CD4-positive, alpha-beta T cell treated with Interleukin-12 subunit alpha and Interleukin-12 subunit beta, for 1 hour (primary cell): Measurements from ENCODE around the gene TMEM200B.
"Not testable (repeated sequence)": the region's sequence is repeated elsewhere in the genome, so short reads cannot be mapped to it uniquely, and the experiment has no call there.

Experiments used
- DNase-seq: peaks from one replicate; pipeline ENCODE4 v3.0.0-alpha.2; 2020

Gene TMEM200B

GRCh38 chr1:29123887-29124365 is at the start of gene TMEM200B:
Gene TMEM200B, minus strand, starts transcription at chr1:29123903. Its CDS starts 2,075 bp downstream, at chr1:29121828.
- DNase-seq = no peak

DNA sequence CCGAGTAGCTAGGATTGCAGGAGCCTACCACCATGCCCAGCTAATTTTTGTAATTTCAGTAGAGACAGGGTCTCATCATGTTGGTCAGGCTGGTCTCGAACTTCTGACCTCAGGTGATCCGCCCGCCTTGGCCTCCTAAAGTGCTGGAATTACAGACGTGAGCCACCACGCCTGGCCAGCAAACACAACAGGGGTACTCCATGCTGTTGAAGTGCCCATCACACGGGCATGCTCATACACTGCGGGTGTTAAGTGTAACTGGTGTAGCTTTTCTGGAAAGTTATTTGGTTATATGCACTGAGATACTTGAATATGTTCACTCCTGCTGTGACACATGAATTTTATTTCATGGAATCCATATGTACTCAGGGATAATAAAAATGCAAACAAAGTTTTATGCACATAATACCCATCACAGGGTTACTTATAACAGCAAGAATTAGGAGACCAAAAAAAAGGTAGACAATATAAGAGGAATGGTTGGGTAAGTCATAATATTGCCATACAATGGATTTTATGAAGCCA is 48.8 kb upstream of the TMEM200B start:
- no peak for DNase-seq

DNA sequence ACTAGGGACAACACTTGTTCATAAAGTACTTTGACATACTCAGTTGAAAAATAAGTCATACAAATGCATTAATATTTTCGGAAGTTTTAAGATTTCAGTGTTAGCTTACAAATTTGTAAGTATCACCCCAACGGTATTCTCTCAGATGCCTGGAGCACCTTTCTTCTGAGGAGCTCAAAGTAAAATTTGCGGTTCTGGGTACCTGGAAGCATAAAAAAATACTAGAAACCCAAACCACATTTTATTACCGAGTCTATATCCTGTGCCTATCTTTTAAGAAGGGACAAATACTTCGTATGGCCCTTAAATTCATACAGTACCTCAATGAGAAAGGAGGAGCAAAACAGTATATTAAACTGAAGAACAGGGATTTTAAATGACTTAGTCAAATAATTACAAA is 47.8 kb upstream of the TMEM200B start:
- no peak for DNase-seq

- no peak for DNase-seq
These were observed 47.4 kb upstream of the TMEM200B start for GRCh38 chr1:29171089-29171488.

DNA sequence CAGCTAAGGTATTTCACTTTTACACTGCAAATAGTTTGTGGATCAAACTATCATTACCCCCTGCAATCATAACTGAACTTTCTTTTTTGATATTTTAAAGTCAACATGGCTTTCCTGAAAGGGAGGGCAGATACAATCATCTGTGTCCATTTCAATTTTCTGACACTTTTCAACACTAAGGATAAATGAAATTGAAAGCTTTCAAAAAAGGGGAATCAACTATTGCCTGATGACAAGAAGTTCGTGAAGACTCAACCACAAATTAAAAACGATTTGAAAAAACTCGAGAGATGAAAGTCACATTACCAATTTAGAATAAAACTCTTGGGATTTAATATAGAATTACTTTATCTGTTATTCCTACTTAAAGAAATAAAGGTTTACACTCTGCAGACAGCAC is 46.3 kb upstream of the TMEM200B start:
- no peak for DNase-seq

DNA sequence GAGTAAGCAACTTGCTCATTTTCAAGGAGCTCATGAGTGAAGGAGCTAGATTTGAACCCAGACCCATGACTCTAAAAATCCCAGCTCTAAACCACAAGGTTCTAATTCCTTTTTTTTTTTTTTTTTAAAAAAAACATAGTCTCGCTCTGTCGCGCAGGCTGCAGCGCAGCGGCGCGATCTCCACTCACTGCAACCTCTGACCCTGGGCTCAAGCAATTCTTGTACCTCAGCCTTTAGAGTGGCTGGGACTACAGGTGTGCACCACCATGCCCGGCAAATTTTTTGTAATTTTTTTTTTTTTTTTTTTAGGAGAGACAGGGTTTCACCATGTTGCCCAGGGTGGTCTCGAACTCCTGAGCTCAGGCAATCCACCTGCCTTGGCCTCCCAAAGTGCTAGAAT is 44.2 kb upstream of the TMEM200B start:
- no peak for DNase-seq

DNA sequence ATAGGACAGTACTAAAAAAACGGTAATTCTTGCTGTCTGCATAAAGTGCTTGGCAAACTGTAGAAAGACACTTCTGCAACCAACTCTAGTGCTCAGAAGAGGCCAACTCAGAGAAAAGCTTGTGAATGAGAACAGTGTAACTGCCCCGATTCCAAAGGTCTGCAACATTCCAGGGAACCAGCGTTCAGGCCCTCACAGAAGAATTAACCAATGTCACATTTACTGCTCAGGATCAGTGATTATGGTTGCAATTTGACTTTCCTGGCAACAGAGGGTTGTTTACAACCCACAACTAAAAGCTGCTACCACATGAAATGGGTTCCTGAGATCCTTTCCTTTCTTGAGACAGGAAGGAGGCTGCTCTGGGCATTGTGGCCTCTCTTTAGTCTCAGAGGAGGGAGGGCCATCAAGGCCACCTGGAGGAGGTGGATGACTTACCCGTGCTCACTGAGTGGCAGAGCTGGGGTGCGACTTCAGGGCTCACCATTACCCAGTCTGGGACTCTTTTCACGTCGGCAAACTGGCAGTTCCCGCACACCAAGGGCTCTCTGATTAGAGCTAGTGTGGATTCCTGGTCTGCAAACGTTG is 42.7 kb upstream of the TMEM200B start:
- DNase-seq = no peak

DNA sequence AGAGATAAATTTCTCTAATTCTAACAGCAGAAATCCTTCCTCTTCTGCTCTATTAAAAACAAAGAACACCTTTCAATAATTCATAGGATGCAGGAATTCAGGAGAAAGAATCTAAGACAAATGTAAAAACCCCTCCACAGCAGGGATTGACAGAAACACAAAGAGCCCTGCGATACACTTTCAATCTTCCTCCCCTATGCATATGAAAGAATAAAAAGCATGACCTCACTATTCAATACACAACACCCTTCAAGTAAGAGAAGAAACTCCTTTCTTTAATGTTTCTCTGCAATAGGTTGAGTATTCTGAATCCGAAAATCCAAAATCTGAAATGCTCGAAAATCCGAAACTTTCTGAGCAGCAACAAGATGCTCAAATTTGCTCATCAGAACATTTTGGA is 40.9 kb upstream of the TMEM200B start:
- DNase-seq = no peak

DNA sequence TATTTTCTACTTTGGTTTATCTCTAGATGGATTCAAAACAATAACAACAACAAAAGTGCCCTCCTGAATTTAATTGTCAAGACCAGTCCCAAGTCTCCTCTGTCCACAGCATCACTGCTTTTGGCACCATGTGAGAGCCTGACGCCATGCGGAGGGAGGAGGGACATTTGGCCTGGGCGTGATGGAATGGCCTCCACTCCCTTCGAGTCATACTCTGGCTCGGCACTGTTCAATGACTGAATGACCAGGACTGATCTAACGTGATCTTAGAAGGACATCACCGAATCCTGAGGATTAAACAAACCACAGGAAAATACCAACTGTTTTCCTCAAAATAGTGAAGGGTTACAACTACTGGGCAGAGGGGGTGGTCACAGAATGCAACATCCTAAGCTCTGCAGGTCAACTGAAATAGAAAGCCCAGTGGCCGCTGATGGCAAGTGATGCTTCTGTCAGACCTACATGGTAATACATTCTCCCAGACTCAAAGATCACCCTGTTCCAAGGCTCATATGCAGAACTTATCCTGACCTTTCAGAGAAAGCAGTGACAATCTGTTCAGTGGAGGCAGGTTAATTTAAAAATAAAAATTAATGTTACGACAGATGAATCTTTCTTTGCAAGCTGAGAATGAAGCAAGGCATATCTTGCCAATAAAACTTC is 38.9 kb upstream of the TMEM200B start:
- no peak for DNase-seq

GRCh38 chr1:29162025-29162424 is 38.3 kb upstream of the TMEM200B start:
- DNase-seq = no peak

GRCh38 chr1:29159773-29160172 is 36.1 kb upstream of the TMEM200B start:
- DNase-seq = no peak

DNA sequence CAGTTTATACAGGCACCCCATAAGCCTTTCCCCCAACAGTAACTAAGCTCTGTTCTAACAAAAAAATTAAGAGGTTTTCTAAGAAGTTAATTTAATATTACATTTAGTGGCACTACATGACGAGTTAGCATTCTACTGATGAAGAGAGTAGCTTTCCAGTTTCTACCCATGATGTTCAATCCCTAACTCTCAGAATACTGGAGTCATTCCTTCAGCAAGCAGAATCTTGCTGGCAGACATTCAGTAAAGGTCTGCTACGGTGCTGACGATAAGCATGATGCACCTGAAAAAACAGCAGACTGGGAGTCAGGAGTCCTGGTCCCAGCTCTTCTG is 33.5 kb upstream of the TMEM200B start:
- DNase-seq = no peak

- no peak for DNase-seq
These were observed 33.0 kb upstream of the TMEM200B start for GRCh38 chr1:29156543-29157268.

- no peak for DNase-seq
These were observed 28.5 kb upstream of the TMEM200B start for GRCh38 chr1:29152046-29152805.

- not testable (repeated sequence) for DNase-seq
These were observed 26.6 kb upstream of the TMEM200B start for GRCh38 chr1:29150346-29150745.

DNA sequence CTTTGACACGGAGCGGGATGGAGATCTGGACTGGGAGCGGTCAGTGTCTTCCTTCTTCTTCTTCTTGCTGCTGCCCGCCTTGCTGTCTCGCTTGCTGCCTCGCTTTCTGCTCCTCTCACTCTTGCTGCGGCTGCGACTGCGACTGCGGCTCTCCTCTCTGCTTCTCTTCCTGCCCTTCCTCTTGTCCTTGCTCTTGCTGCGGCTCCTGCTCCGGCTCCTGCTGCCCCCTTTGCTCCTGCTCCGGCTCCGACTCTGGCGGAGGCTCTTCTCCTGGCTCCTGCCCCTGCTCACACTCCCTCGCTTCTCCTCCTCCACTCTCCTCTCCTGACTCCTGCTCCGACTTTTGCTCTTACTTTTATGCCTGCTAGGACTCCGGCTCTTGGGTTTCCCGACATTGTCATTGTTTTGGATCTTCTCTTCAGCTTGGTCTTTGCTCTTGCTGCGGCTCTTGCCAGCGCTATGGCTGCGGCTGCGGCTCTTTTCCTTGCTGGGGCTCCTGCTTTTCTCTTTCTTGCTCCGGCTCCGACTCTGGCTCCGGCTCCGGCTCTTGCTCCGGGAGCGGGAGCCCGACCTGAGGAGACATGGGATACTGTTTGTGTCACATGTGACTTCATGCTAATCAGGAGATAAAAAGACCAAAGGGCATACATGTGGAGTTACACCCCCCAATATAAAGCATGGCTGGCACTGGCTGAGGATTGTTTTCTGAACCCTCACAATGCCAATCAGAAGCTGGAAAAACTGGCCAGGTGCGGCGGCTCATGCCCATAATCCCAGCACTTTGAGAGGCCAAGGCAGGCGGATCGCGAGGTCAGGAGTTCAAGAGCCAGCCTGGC is 25.2 kb upstream of the TMEM200B start:
- no peak for DNase-seq

- DNase-seq = no peak
These were observed 22.2 kb upstream of the TMEM200B start for GRCh38 chr1:29145739-29146437.

GRCh38 chr1:29144178-29144577 is 20.5 kb upstream of the TMEM200B start:
- DNase-seq = no peak

DNA sequence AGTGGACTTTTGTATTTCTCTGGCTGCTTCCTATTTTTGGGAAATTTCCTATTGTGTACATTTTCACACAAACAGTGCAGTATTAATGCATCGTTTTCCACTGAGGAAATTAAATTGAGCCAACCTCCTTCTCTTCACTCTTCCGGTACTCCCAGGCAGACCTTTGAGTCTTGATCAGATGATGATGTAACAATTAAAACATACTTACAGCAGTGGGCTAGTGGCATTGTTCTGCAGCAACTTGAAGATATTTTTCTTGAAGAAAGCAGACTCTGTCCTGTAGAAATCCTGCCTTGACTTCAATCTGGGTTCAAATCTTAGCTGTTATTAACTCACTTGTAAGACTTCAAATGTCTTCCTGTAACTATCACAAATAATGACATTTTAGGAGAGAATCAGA is 19.0 kb upstream of the TMEM200B start:
- DNase-seq = no peak

DNA sequence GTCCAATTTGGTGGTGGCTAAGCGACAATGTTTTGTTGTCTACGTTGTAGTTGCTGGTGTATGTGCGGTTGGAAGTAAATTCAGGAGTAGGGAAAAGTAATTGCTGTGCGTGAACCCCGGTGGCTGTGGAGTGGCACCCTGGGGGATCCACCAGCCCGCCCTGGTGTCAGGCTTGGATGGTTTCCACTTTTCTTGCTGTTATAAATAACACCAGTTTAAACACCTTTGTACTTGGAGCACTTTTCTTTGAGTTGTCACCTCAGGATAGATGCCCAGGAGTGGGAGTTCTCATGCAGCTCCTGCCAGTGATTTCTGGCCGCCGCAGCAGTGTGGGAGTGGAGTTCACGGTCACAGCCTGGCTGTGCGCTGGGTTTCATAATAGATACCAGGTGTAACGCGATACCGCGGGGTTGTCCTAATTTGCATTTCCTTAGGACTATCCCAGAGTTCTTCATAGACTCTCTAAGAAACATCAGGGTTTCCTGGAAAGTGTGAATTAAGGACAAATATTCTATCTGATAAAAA is 12.8 kb upstream of the TMEM200B start:
- no peak for DNase-seq

GRCh38 chr1:29134695-29135028 is 11.0 kb upstream of the TMEM200B start:
- no peak for DNase-seq
